HG03060 (cell line): ENCODE results near the gene FMO4.
"Not testable (repeated sequence)": the region's sequence is repeated elsewhere in the genome, so short reads cannot be mapped to it uniquely, and the experiment has no call there.

Source experiments
- ATAC-seq: cut with Tn5 transposase; IDR thresholded peaks from one replicate; pipeline ENCODE4 v1.9.1; 2021; ENCODE audit warnings: low read depth, moderate number of reproducible peaks; ENCODE audit not compliant: unreplicated experiment

The FMO4 gene

DNA sequence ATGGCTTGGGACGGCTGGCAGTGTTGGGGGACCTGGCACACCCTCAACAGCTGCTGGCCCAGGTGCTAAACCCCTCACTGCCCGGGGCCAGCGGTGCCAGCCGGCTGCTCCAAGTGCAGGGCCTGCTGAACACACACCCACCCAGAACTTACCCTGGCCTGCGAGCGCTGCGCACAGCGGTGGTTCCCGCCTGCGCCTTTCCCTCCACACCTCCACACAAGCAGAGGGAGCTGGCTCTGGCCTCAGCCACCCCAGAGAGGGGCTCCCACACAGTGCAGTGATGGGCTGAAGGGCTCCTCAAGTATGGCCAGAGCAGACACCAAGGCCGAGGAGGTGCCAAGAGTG lies 67.9 kb downstream of the FMO4 start:
- no peak for ATAC-seq

DNA sequence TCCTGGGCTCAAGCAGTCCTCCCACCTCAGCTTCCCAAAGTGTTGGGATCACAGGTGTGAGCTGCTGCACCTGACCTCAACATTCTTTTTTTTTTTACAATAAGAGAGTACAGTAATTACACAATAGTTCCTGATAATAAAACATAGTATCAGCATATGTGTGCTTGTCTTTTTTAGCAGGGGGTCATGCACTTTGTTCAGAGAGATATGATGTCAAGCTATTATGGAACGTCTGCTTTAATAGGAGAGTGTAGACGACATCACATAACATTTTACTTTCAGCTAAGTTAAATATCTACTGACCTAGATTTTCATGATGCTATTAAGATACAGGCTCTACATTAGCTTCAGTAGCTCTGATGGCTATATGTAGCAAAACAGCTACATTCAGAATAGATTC lies 70.5 kb downstream of the FMO4 start:
- no peak for ATAC-seq

DNA sequence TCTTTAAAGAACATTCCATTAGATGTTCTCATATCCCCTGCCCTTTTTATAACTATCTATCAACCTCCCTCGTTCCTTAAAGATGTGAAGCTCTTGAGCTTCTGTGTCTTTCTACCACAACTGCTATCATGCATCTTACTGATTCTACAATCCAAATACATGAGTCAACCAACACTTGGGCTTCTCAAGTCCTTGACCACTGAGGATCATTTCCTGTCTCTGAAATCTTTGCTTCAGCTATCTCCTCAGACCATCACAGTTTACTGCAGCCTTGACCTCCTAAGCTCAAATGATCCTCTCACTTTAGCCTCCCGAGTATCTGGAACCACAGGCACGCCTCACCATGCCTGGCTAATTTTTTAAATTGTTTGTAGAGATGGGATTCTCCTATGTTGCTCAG lies 75.2 kb downstream of the FMO4 start:
- ATAC-seq = no peak

DNA sequence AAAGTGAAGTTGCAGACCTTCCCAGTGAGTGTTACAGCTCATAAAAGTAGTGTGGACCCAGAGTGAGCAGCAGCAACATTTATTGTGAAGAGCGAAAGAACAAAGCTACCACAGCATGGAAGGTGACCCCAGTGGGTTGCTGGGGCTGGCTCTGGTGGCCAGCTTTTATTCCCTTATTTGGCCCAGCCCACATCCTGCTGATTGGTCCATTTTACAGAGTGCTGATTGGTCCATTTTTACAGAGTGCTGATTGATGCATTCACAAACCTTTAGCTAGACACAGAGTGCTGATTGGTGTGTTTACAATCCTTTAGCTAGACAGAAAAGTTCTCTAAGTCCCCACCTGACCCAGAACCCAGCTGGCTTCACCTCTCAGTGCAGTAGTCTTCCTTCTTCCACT lies 76.8 kb downstream of the FMO4 start:
- ATAC-seq = not testable (repeated sequence)
